GM06990 (cell line): Measurements from ENCODE around the gene SLC16A12.

Source experiments
- DNase-seq: peaks from one replicate; pipeline ENCODE4 v3.0.0-alpha.2; 2011; ENCODE audit not compliant: insufficient read length; ENCODE audit errors: extremely low read depth
- H3K27me3 ChIP-seq: replicated peaks from 2 replicates; pipeline ENCODE4 v1.6.0; 2011; ENCODE audit warnings: low read length; ENCODE audit not compliant: control insufficient read depth, insufficient read depth
- H3K36me3 ChIP-seq: 2 replicates; pipeline ENCODE4 v1.5.1; 2011; ENCODE audit warnings: low read length; ENCODE audit not compliant: control insufficient read depth, insufficient read depth
- H3K4me3 ChIP-seq: replicated peaks from 2 replicates; pipeline ENCODE4 v1.5.1; 2011; ENCODE audit warnings: low read depth, mild to moderate bottlenecking, control low read depth, low read length
- CTCF ChIP-seq: IDR thresholded peaks from 2 replicates; pipeline ENCODE4 v1.5.1; 2011; ENCODE audit warnings: low read length, control low read depth, mild to moderate bottlenecking, inconsistent platforms; ENCODE audit not compliant: insufficient read depth, poor library complexity, severe bottlenecking

SLC16A12 gene

GRCh38 chr10:89421018-89421476, 114.3 kb downstream of the SLC16A12 start:
- no peak for TF ChIP-seq CTCF
- Histone ChIP-seq H3K4me3 (no peak overlapping the region), H3K36me3 (peaks cover 4% of the 10 kb centered on the region), H3K27me3 (no peaks in the 10 kb centered on the region)
- DNase-seq, result no peak

GRCh38 chr10:89419548-89419947, 115.8 kb downstream of the SLC16A12 start:
- TF ChIP-seq CTCF, result peak; percentile 44
- H3K4me3 ChIP-seq, result no peak overlapping the region
- peaks cover 4% of the 10 kb centered on the region for H3K36me3 ChIP-seq
- DNase-seq, result no peak
- no peaks in the 10 kb centered on the region for H3K27me3 ChIP-seq

- no peaks in the 10 kb centered on the region for H3K27me3 ChIP-seq
- TF ChIP-seq CTCF, result no peak
- no peak for DNase-seq
- no peak overlapping the region for H3K4me3 ChIP-seq
- peaks cover 4% of the 10 kb centered on the region for H3K36me3 ChIP-seq
These were observed 118.9 kb downstream of the SLC16A12 start for GRCh38 chr10:89416465-89416864.

GRCh38 chr10:89414879-89415821, 120.2 kb downstream of the SLC16A12 start:
- DNase-seq, result peak; percentile 70
- TF ChIP-seq CTCF, result no peak

GRCh38 chr10:89414146-89414878, 121.1 kb downstream of the SLC16A12 start, which contains the start of gene IFIT5:
Gene IFIT5 (plus strand): TSS chr10:89414568. CDS start chr10:89414799, 231 bp downstream.
- DNase-seq, result peak; percentile 87
- H3K4me3 ChIP-seq, result peak within 1 kb of the TSS; percentile 89
- no peak for TF ChIP-seq CTCF
- H3K27me3 ChIP-seq, result no peaks in the 10 kb centered on the region
- H3K36me3 ChIP-seq, result no peaks in the 10 kb centered on the region

More at GRCh38 chr10:89414879-89415821, 120.2 kb downstream of the SLC16A12 start:
- Histone ChIP-seq H3K4me3 (peak overlapping the region; percentile 89), H3K36me3 (no peaks in the 10 kb centered on the region), H3K27me3 (no peaks in the 10 kb centered on the region)
